Caco-2 (cell line): ENCODE data around the gene SLC44A4. TPM values are rescaled to one million over a fixed set of nuclear protein-coding genes. Genes with fewer than 3 reads are reported as not detected.
"Not testable (repeated sequence)": the region's sequence is repeated elsewhere in the genome, so short reads cannot be mapped to it uniquely, and the experiment has no call there.

Experiments
- BruUV-seq: library from RNA; stranded (reverse); fragments of 400-500 nt; replicated peaks from 2 replicates; lab custom pipeline; 2021; lab: Mats Ljungman, UMichigan
- CTCF ChIA-PET: fragments of 300-600 bp; sonication (Branson Sonifier 250); formaldehyde crosslinking; loops from one replicate; lab custom pipeline; 2022; ENCODE audit warnings: antibody characterized with exemption; lab: Charles Lee
- POLR2A ChIA-PET: fragments of 300-600 bp; sonication (Branson Sonifier 250); formaldehyde crosslinking; loops from one replicate; lab custom pipeline; 2022; ENCODE audit warnings: antibody characterized with exemption; lab: Charles Lee
- DNase-seq, 2 experiments: peaks; one replicate each; pipeline versions ENCODE4 v3.0.0 to v3.0.0-alpha.2; 2020 to 2022
- H3K27me3 ChIP-seq: replicated peaks from 2 replicates; pipeline ENCODE4 v1.6.0; 2011; ENCODE audit warnings: low read length; ENCODE audit not compliant: control insufficient read depth, insufficient read depth
- H3K36me3 ChIP-seq: 2 replicates; pipeline ENCODE4 v1.5.1; 2011; ENCODE audit warnings: low read length; ENCODE audit not compliant: control insufficient read depth, insufficient read depth
- H3K4me1 ChIP-seq: fragments of 250-450 bp; sonication (Bioruptor Pico); 2 replicates; pipeline ENCODE4 v1.5.1; 2020; ENCODE audit warnings: mild to moderate bottlenecking
- H3K4me3 ChIP-seq: 2 replicates; pipeline ENCODE4 v1.5.1; 2011; ENCODE audit warnings: low read depth, mild to moderate bottlenecking, control low read depth, low read length
- H3K9me3 ChIP-seq: fragments of 250-450 bp; sonication (Bioruptor Pico); 2 replicates; pipeline ENCODE4 v1.5.1; 2020; ENCODE audit warnings: mild to moderate bottlenecking, moderate library complexity
- H3K27ac Mint-ChIP-seq: one replicate; pipeline ENCODE4 v1.8.0; 2022; ENCODE audit warnings: mixed read lengths; ENCODE audit not compliant: unreplicated experiment
- H3K27me3 Mint-ChIP-seq: one replicate; pipeline ENCODE4 v1.8.0; 2022; ENCODE audit warnings: mixed read lengths; ENCODE audit not compliant: insufficient read depth, unreplicated experiment
- H3K36me3 Mint-ChIP-seq: one replicate; pipeline ENCODE4 v1.8.0; 2022; ENCODE audit warnings: mild to moderate bottlenecking, mixed read lengths; ENCODE audit not compliant: insufficient read depth, unreplicated experiment
- H3K4me1 Mint-ChIP-seq: one replicate; pipeline ENCODE4 v1.8.0; 2022; ENCODE audit warnings: low read depth, mixed read lengths; ENCODE audit not compliant: unreplicated experiment
- H3K4me3 Mint-ChIP-seq: one replicate; pipeline ENCODE4 v1.8.0; 2022; ENCODE audit warnings: mild to moderate bottlenecking, moderate library complexity, mixed read lengths; ENCODE audit not compliant: unreplicated experiment
- H3K9me3 Mint-ChIP-seq: one replicate; pipeline ENCODE4 v1.8.0; 2022; ENCODE audit warnings: mixed read lengths; ENCODE audit not compliant: unreplicated experiment
- intact Hi-C: fragments of 100-400 bp; cut with micrococcal nuclease; formaldehyde crosslinking; loops from one replicate; pipeline ENCODE4 v1.10.0; 2022; ENCODE audit not compliant: unreplicated experiment
- total RNA-seq: library from RNA; stranded (reverse); gene quantifications from 2 replicates; pipeline ENCODE4 v1.2.3, GENCODE V29; 2022
- TF ChIP-seq, protein P1 (sequence below), 2 experiments: fragments of 200-600 bp in 1 of 2; IDR thresholded peaks; 1 replicate in 1 of 2; 2 replicates in 1 of 2; pipeline versions ENCODE4 v1.5.1 to v1.8.0; 2011 to 2022; ENCODE audit warnings: antibody characterized with exemption in 1 of 2, control low read depth in 1 of 2, inconsistent platforms in 1 of 2, low read depth in 1 of 2, low read length in 1 of 2, mild to moderate bottlenecking in 1 of 2, moderate library complexity in 1 of 2; ENCODE audit not compliant: insufficient read depth in 1 of 2, severe bottlenecking in 1 of 2, unreplicated experiment in 1 of 2

SLC44A4 gene
- total RNA-seq, 1 experiment from 2014 or later = 0.57 TPM

DNA sequence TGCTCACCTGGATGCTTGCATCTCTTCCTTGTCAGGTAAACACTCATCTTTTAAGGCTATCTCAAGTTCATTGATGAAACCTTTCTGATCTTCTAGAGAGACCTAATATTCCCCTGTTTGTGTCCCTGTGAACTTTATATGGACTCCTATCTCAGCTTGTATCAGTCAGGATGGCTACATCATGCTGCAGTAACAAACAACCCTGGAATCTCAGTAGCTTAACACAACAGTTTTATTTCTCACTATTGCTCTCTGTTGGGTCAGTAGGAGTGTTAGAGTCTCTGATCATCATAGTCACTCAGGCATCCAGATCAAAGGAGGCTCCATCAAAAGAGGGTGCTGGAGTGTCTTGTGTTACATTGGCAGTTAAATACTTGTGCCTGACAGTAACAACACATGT is 36.6 kb upstream of the SLC44A4 start:
- TF ChIP-seq, protein P1, sequence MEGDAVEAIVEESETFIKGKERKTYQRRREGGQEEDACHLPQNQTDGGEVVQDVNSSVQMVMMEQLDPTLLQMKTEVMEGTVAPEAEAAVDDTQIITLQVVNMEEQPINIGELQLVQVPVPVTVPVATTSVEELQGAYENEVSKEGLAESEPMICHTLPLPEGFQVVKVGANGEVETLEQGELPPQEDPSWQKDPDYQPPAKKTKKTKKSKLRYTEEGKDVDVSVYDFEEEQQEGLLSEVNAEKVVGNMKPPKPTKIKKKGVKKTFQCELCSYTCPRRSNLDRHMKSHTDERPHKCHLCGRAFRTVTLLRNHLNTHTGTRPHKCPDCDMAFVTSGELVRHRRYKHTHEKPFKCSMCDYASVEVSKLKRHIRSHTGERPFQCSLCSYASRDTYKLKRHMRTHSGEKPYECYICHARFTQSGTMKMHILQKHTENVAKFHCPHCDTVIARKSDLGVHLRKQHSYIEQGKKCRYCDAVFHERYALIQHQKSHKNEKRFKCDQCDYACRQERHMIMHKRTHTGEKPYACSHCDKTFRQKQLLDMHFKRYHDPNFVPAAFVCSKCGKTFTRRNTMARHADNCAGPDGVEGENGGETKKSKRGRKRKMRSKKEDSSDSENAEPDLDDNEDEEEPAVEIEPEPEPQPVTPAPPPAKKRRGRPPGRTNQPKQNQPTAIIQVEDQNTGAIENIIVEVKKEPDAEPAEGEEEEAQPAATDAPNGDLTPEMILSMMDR (IDR thresholded peaks at IDR 0.05; ENCODE audit: insufficient read depth in 1 of 2, low read depth in 1 of 2, low read length in 1 of 2, severe bottlenecking in 1 of 2, unreplicated experiment in 1 of 2) = no peak
- peaks cover 15% of the 10 kb centered on the region for H3K4me1 Mint-ChIP-seq
- ChIA-PET CTCF (no interaction called here), POLR2A (no interaction called here)
- no peaks in the 10 kb centered on the region for H3K27me3 ChIP-seq
- no peaks in the 10 kb centered on the region for H3K27me3 Mint-ChIP-seq
- no peak overlapping the region for H3K4me3 ChIP-seq
- H3K9me3 Mint-ChIP-seq = no peaks in the 10 kb centered on the region
- BruUV-seq = no TSS peak
- no peak overlapping the region for H3K4me3 Mint-ChIP-seq
- H3K27ac Mint-ChIP-seq = no peak overlapping the region
- H3K4me1 ChIP-seq = peaks cover 10% of the 10 kb centered on the region
- H3K36me3 Mint-ChIP-seq = no peaks in the 10 kb centered on the region
- intact Hi-C loops = no loop called here
- no peaks in the 10 kb centered on the region for H3K9me3 ChIP-seq
- DNase-seq = no peak
- H3K36me3 ChIP-seq = no peaks in the 10 kb centered on the region

DNA sequence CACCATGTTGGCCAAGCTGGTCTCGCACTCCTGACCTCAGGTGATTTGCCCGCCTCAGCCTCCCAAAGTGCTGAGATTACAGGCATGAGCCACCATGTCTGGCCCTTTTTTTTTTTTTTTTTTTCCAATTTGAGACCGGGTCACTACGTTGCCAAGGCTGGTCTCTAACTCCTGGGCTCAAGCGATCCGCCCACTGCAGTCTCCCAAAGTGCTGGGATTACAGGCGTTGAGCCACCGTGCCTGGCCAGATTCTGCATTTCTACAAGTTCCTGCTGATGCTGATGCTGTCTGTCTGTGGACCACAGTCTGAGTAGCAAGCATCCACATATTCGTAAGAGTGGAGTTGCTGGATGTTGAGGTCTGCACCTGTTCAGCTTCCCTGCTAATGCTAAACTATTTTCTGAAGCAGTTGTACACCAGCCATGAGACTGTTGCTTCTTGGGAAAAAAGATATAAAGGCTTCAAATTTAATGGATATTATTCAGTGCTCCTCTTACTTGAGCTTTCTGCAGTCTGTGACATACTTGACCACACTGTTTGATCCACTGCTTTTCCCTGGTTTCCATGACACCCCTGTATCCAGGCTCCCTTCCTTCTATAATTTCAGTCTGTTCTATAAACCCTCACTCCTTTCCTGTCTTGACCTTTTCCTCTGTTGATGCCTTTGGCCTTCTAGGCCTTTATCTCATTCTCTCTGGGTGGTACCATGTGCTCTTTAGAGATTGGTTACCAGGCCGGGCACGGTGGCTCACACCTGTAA is 33.2 kb upstream of the SLC44A4 start:
- POLR2A ChIA-PET = no interaction called here
- CTCF ChIA-PET = no interaction called here
- no peaks in the 10 kb centered on the region for H3K36me3 Mint-ChIP-seq
- no peak for DNase-seq
- Histone ChIP-seq H3K4me1 (no peaks in the 10 kb centered on the region), H3K27me3 (no peaks in the 10 kb centered on the region), H3K36me3 (no peaks in the 10 kb centered on the region), H3K4me3 (no peak overlapping the region), H3K9me3 (no peaks in the 10 kb centered on the region)
- no peaks in the 10 kb centered on the region for H3K9me3 Mint-ChIP-seq
- TF ChIP-seq, protein P1 (IDR thresholded peaks at IDR 0.05; ENCODE audit: insufficient read depth in 1 of 2, low read depth in 1 of 2, low read length in 1 of 2, severe bottlenecking in 1 of 2, unreplicated experiment in 1 of 2) = no peak
- BruUV-seq = no TSS peak
- H3K4me3 Mint-ChIP-seq = no peak overlapping the region
- H3K4me1 Mint-ChIP-seq = peaks cover 7% of the 10 kb centered on the region
- intact Hi-C loops = no loop called here
- H3K27me3 Mint-ChIP-seq = no peaks in the 10 kb centered on the region
- H3K27ac Mint-ChIP-seq = no peak overlapping the region

DNA sequence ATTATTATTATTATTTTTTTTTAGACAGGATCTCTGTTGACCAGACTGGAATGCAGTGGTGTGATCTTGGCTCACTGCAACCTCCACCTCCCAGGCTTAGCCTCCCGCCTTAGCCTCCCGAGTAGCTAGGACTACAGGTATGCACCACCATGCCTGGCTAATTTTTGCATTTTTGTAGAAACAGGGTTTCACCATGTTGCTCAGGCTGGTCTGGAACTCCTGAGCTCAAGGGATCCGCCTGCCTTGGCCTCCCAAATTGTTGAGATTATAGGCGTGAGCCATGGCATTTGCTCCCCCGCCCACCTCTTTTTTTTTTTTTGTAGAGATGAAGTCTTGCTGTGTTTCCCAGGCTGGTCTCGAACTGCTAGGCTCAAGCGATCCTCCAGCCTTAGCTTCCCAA is 30.5 kb upstream of the SLC44A4 start:
- not testable (repeated sequence) for H3K27me3 Mint-ChIP-seq

More for the DNA sequence above, 30.5 kb upstream of the SLC44A4 start:
- H3K27me3 ChIP-seq, H3K36me3 ChIP-seq, H3K4me1 ChIP-seq, H3K9me3 Mint-ChIP-seq, H3K4me3 Mint-ChIP-seq, BruUV-seq, H3K4me1 Mint-ChIP-seq, H3K9me3 ChIP-seq, POLR2A ChIA-PET, intact Hi-C loops, H3K36me3 Mint-ChIP-seq, H3K4me3 ChIP-seq, DNase-seq, H3K27ac Mint-ChIP-seq: not testable (repeated sequence)
- CTCF ChIA-PET = interaction anchor here (0.7 kb wide), 1 partner anchor 11 kb away, joined by 4 read pairs; no protein-coding TSS in a partner anchor
